HG03521 (cell line): Measurements from ENCODE around the gene AKAP1.
"Not testable (repeated sequence)": the region's sequence is repeated elsewhere in the genome, so short reads cannot be mapped to it uniquely, and the experiment has no call there.

ENCODE experiments used
- ATAC-seq: cut with Tn5 transposase; IDR thresholded peaks from one replicate; pipeline ENCODE4 v1.9.1; 2021; ENCODE audit warnings: mild to moderate bottlenecking, moderate library complexity; ENCODE audit not compliant: unreplicated experiment

Gene AKAP1

DNA sequence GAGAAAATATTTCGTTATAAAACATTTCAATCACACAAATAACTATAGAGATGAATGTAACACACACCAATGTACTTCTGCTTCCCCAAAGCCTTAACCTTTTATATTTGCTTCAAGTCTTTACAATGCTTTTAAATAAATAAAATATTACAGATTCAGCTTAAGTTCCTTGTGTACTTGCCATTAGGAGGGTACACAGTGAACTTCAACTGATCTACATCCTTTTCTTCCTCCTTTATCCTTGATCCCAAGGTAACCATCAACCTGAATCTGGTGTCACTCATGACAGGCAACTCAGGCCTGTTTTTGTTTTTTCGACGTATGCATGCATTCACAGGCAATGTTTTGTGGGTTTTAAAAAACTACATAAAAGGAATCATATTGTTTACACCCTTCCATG, 9.3 kb upstream of the AKAP1 start:
- no peak for ATAC-seq

DNA sequence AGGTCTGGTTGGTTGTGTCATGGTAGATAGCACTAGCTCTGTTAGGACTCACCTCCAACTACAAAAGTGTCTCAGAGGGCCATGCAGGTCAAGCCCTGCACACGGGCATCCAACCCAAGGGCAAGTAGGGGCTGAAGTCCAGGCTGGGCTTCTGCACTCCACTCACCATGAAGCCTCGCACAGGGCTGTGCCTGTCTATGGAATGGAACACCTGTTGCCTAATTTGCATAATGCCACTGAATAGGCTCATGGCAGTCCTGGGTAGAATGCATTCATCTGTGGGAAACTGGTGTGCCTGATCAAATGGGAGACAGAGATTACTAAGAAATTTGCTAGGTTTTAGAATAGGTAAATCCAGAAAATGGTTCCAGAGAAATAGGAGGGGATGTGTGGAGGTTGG, 8.0 kb upstream of the AKAP1 start:
- ATAC-seq, result no peak

DNA sequence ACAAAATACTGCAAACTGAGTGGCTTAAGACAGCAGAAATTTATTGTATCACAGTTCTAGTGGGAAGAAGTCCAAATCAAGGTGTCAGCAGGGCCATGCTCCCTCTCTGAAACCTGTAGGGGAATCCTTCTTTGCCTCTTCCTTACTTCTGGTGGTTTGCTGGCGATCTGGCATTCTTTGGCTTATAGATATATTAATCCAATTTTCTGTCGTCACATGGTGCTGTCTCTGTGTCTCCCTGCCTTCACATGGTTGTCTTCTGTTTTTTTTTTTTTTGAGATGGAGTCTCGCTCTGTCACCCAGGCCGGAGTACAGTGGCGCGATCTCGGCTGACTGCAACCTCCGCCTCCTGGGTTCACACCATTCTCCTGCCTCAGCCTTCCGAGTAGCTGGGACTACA, 6.8 kb upstream of the AKAP1 start:
- ATAC-seq, result no peak

DNA sequence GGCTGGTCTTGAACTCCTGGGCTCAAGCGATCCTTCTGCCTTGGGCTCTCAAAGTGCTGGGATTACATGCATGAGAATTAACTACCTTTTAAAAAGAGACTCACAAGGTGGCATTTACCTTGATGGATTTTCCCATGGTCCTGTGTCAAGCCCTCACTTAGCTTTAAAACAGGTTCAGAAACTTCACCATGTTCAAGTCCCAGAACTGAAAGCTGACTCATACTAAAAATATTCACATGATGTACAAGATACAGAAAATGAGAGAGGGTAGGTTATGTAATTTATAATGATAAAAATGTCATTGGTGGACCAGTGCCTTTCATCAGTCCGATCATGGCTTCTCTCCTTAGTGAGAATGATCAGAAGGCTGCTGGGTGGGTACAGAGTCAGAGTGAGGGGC, 4.3 kb upstream of the AKAP1 start:
- ATAC-seq, result no peak

DNA sequence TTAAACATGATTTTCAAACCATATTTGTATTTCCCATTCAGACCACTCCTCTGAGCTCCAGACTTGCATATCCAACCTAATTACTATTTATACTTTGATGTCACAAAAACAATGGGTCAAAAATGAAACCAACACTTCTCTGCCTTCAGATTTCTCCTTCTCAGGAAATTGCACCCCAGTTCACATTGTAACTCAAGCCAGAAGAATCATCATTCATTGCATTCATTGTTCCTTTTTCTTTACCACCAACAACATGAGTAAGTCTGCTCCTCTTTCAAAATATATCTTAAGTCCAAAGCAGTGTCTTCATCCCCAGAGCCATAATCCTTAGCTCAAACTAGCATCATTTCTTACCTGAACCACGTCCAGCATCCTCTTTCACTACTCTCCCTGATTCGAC, 2.6 kb upstream of the AKAP1 start:
- no peak for ATAC-seq

DNA sequence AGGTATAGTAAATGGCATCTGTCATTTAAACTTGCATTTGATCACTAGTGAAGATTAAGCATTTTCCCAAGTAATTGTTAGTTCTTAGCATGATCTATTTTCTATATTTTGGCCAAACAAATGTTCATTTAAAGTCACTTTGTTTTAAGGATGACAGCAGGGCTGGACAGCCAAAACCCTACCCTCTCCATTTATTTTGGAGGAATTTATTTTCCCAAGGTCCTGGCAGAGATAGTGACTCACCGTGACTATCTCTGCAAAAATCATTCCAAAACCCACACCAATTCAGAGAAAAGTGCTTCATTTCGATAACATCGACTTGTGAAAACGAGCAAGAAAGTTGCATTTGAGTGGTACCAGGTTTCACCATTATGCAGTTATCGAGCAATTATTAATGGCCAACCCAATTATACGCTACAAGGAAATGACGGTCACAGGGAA, 665 bp upstream of the AKAP1 start:
- no peak for ATAC-seq

DNA sequence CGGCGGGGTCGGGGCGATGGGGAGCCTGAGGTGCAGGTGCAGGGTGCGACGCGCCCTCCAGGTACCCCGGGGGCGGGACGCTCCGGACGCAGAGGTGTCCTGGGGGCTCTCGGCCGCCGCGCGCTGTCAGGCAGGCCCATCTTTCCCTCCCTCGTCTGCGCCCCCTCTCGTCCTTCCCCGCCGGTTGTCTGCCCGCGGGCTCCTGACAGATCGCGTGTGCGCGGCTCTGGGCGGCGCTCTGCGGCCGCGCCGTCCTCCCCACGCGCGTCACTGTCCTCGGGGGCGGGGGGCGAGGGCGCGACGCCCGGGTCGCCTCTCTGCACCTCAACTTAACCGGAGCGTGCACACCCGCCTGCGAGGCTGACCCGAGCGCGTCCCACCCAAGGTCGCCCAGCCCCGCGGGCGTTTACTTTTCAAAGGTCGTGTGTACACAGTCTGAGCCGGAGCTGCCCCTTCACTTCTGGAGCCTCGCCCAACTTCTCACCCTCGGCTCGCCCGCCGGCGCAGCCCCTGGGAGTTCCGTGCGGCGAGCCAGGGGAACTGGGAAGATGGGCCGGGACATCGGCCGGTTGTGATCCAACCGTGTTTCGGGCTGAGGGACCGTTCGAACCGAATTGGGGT, 512 bp downstream of the AKAP1 start:
- ATAC-seq, result peak; percentile 30

DNA sequence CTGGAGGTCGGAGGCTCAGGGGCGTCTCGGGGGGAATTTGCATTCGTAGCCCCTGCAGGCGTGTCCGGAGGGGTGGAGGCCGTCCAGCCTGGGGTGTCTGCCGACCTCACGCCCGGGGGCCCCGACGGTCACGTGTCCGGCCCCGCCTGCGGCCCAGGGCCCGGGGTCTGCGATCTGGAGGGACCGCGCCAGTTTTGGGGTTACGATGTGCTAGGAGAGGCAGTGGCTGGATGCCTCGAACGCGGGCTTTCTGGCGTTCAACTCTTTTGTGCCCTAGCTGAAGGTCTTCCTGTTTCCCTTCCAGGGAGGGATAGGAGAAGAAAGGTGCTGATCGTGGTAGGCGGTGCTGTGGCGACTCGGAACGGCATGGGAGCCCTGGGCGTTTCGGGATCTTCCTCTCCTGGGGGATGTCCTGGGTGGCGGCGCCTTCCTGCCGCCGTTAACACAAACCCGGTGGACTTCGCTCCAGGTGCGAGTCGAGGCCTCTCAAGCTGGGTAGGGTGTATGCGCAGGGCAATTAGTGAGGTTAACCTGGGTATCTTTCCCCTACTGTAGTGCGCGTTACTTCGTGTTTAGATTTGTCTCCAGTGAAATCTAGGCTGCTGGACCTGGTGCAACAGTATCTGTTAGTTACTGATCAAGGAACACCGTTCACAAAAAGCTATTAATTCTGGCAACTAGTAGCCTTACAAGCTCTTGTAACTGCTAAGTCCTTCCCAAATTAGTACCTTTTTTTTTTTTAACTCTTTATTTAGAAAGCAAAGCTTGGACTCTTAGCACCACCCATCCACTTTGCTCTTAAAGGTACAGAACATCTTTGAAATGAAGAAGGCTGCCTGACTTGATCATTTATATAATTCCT, 1.3 kb downstream of the AKAP1 start:
- ATAC-seq, result no peak

DNA sequence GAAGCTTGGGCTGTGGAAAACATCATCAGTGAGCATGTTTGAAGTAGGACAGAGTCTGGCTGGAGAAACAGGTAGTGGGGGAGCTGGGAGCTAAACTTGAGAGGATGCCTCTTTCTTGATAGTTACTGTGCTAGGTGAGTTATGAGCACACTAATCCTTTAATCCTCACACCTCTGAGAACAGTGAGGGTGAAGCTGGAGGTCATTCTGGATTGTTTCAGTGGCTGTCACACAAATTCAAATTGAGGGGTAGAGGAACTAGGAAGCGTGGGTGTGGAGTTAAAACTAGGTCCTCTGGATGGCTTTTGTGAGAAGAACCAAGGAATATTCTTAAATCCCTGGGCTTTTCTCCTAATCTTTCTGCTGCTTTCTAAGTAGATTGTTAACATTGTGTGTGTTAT, 3.3 kb downstream of the AKAP1 start:
- ATAC-seq, result no peak

DNA sequence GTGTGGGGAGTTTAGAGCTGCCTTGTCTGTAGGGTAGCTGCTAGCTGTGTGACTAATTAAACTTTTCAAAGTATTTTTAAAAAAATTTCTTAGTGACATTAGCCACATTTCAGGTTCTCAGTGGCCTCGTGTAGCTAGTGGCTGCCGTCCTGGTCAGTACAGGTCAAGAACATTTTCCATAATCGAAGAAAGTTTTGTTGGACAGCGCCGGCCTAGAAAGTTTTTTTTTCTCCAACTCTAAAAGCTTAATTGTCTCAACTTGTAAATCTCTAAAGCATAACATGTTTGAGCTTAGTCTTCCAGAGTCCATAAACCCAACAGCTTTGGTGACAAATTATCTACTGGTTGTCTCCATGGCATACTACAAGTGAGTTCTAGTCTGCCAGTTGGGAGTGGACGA, 4.3 kb downstream of the AKAP1 start:
- ATAC-seq, result no peak

DNA sequence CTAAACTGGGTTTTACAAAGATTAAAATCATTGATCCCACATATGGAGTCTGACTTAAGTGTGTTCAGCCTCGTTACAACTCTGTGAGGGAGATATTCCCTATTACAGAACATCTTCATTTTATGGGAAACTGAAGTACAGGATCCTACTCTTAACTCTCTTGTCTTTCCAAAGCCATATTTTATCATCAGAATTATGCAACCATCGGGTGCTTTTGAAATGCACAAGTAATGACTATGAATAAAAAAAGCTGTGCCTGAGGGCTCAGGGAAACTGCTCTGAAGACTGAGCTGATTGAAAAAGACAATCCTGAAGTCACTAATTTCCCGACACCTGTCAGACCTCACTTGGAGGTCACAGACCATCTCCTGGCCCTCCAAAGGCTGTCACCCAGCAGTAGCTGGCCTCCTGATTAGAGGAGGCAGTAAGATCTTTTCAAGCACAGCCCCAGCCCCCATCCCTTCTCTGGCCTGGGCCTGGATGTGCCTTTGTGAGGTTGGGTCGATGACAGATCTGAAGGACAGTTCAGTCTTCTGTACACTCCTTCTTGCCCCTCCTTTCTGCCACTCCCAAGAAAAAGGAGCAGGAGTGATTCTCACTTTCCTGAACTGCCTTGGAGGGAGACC, 5.6 kb downstream of the AKAP1 start:
- ATAC-seq, result no peak

DNA sequence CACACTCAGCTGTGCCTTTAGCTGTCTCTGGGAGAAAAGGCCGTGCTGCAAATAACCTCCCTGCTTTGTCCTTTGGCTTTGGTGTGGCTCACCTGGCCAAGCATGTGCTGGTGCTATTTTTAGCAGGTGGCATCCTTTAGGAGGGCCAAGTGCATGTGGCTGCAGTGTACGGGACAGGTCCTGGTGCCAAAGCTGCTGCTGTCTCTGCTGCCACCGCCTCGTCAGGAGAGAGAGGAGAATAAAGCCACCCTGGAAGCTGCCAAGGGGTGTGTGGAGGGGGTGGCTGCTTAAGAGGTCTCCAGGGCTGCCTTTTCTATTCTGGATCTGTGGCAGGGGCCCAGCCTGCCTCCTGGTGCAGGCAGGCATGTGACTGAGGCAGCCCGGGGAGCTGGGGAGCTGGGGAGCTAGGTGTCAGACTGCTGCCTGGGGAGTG, 6.2 kb downstream of the AKAP1 start:
- ATAC-seq, result no peak

DNA sequence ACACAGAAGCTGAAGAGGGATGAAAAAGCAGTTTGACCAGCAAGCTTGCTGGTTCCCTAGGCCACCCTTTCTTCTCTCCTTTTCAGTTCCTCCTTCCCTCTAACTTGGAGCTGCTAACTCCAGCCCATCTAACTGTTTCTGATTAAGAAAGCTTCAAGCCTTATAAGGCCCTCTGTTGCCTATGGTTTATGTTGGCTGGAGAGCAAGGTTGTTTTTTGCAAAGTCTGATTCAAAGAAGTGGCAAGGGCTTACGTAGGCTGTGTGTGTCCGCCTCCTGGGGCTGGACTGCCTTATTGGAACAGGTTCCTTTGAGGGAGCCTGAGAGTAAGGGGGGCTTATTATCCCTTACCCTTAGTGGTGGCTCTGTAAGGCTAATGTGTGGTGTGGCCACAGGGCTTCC, 7.1 kb downstream of the AKAP1 start:
- ATAC-seq, result no peak

DNA sequence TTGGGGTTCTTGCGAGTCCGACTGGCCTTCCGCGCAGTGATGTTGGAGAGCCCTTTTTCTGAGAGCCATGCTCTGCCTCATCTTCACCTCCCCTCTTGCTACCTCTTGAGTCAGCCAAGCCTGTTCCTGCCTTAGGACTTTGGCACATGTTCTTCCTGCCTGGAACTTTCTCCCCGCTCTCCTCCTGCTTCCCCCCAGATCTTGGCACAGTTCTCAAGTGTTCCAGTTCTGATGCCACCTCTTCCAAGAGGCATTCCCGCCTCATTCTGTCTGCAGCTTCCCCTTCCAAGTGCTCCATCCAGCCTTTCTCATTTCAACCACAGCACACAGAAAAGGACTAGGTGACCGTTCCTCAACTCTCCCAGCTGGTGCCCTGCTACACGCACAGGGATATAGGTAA, 7.7 kb downstream of the AKAP1 start:
- ATAC-seq, result no peak

DNA sequence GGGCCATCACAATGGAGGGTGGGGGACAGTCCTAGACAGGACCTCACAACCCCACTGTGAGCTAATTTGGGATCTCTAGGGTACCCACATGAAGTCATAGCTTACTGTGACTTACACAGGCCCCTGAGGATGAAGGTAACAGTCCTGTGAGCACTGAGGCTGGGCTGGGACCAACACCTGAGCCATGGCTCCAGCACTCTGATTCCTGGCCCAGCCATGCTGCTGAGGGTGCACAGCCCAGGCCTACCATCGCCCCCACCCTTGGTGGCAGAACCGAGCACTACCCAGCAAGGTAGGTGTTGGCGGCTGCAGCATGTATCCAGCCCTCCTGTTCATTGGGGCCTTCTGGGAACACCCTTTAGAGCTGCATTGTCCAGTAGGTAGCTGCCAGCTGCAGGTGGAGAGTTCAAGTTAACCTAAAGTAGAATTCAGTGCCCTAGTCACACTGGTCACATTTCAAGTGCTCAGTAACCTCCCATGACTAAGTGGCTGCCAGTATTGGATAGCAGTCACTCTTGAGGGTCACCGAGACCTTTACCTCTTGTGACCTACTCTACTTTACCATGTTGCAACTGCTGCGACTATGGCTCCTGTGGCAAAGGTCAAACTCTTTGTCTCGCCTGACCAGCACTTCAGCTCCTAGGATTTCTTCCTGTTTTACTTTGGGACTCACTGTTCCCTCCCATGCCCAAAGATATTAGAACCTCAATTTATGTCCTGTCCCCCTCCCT, 11.6 kb downstream of the AKAP1 start:
- no peak for ATAC-seq

DNA sequence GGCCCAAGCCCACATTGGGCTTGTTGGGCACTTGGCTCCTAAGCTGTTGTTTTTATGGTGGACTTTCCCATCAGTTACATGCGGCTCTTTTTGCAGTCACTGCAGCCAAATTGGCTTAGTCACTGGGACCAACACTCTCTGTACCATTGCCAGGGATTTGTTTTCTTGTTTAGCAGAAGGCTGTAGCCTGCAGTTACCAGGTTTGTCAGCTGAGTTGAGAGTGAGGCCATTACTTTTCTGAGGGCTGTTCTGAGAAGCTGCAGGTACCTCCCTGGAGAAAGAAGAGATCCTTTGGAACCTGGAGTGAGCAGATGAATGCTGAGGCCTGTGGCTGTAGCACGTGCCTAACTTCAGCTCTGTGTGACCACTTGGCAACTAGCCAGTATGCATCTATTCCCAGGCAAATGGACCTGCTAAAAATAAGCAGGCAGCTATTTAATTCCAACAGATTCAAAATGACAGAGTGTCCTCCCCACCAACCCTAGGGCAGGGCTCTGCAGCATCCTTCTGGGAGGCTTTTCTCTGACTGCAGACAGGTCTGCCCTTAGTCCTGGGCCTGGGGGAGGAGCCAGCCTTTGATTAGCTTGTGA, 12.9 kb downstream of the AKAP1 start:
- ATAC-seq, result no peak

DNA sequence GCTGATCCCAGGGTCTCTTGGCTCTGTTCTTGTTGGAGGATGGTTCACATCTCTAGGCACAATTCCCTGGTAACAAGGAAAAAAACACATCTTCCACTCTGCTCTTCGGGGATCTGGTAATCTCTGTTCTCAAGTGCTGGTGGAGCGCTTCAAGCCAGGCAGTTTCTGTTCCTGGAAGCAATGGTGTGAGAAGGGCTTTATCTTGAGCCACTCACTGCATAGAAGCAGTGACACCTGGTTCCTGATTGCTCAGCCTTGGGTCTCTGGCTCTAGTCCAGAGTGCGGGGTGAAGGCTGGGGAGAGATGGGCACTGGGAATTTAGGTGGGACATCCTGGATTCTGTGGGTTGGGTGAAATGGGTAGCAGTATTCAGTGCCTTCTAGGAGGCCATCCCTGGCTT, 14.1 kb downstream of the AKAP1 start:
- peak; percentile 56 for ATAC-seq

DNA sequence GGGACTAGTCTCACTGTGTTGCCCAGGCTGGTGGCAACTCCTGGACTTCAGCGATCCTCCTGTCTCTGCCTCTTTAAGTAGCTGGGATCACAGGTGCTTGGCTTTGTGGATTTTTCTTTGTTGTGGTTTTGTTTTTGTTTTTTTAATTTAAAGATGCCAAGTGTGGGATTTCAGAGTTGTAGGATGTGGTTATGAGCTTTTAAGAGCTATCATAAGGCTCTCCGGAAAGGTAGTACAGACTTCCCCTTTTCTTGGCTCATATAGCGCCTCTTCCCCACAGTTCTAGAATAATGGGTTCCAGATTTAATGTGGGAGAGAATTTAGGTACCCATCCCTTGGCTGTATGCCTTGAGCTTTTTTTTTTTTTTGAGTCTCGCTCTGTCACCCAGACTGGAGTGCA, 17.1 kb downstream of the AKAP1 start:
- no peak for ATAC-seq

DNA sequence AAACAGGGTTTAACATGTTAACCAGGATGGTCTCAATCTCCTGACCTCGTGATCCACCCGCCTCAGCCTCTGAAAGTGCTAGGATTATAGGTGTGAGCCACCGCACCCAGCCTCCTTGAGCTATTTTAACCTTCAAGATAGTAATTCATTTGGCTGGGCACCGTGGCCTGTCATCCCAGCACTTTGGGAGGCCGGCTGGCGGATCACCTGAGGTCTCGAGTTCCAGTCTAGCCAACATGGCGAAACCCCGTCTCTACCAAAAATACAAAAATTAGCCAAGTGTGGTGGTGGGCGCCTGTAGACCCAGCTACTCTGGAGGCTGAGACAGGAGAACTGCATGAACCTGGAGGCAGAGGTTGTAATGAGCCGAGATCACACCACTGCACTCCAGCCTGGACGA, 17.6 kb downstream of the AKAP1 start:
- not testable (repeated sequence) for ATAC-seq

DNA sequence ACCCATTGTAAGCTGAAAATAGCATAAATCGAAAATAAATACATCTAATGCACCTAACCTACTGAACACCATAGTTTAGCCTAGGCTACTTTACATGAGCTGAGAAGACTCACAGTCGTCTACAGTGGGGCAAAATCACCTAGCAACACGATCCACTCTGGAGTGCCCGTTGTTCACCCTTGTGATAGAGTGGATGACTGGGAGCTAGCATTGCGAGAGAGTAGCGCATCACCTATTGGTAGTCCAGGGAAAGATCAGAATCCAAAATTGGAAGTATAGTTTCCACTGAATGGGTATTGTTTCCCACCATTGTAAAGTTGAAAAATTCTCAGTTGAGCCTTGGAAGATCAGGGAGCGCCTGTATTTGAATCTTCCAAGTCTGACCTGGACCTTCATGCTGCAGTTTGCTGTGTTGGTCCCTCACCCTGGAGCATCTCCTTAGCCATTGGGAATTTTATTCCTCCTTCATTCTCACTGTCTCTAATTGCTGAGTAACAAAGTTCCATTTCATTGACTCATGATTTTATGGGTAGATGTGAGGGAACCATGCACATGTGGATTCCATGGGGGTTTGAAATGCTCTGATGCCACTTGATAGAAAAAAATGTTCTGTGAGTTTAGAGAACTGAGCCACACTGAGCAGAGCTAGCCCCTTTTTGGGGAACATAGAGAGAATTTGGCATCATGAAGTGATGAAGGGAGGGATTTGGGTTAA, 19.6 kb downstream of the AKAP1 start:
- ATAC-seq, result no peak
